RWPE2 (cell line): ENCODE measurements around the gene PPP1R15A.
A peak's percentile ranks its signal among the peaks of the same experiment; 100 is the strongest.

Experiments
- ATAC-seq: fragments of 200-7000 bp; cut with Tn5 transposase; 3 replicates; pipeline ENCODE4 v1.9.1; 2021; ENCODE audit warnings: low read depth
- DNase-seq: peaks from one replicate; pipeline ENCODE4 v3.0.0-alpha.2; 2020; ENCODE audit warnings: low spot score
- H3K27ac ChIP-seq: fragments of 450-650 bp; 2 replicates; pipeline ENCODE4 v1.5.1; 2017; ENCODE audit warnings: mild to moderate bottlenecking; ENCODE audit not compliant: poor library complexity, severe bottlenecking
- H3K27me3 ChIP-seq: fragments of 250-450 bp; sonication (Bioruptor Pico); 2 replicates; pipeline ENCODE4 v1.5.1; 2021; ENCODE audit warnings: mild to moderate bottlenecking, moderate library complexity; ENCODE audit not compliant: insufficient read depth, poor library complexity, severe bottlenecking
- H3K36me3 ChIP-seq: fragments of 250-450 bp; sonication (Bioruptor Pico); 2 replicates; pipeline ENCODE4 v1.5.1; 2020; ENCODE audit warnings: low read depth, mild to moderate bottlenecking, moderate library complexity
- H3K4me1 ChIP-seq: fragments of 250-450 bp; sonication (Bioruptor Pico); 2 replicates; pipeline ENCODE4 v1.5.1; 2021; ENCODE audit warnings: mild to moderate bottlenecking, moderate library complexity; ENCODE audit not compliant: insufficient read depth, poor library complexity, severe bottlenecking
- H3K4me3 ChIP-seq: fragments of 250-450 bp; sonication (Bioruptor Pico); 2 replicates; pipeline ENCODE4 v1.5.1; 2021; ENCODE audit warnings: mild to moderate bottlenecking, moderate library complexity; ENCODE audit not compliant: severe bottlenecking
- H3K9me3 ChIP-seq: fragments of 250-450 bp; sonication (Bioruptor Pico); 2 replicates; pipeline ENCODE4 v1.5.1; 2021; ENCODE audit warnings: mild to moderate bottlenecking, moderate library complexity; ENCODE audit not compliant: severe bottlenecking
- TF ChIP-seq, protein P1 (sequence below): fragments of 450-650 bp; IDR thresholded peaks from one replicate; pipeline ENCODE4 v1.5.1; 2017; ENCODE audit warnings: mild to moderate bottlenecking, moderate library complexity; ENCODE audit not compliant: poor library complexity, severe bottlenecking

PPP1R15A gene

GRCh38 chr19:48910803-48911202 is 38.6 kb downstream of the PPP1R15A start:
- TF ChIP-seq, protein P1, sequence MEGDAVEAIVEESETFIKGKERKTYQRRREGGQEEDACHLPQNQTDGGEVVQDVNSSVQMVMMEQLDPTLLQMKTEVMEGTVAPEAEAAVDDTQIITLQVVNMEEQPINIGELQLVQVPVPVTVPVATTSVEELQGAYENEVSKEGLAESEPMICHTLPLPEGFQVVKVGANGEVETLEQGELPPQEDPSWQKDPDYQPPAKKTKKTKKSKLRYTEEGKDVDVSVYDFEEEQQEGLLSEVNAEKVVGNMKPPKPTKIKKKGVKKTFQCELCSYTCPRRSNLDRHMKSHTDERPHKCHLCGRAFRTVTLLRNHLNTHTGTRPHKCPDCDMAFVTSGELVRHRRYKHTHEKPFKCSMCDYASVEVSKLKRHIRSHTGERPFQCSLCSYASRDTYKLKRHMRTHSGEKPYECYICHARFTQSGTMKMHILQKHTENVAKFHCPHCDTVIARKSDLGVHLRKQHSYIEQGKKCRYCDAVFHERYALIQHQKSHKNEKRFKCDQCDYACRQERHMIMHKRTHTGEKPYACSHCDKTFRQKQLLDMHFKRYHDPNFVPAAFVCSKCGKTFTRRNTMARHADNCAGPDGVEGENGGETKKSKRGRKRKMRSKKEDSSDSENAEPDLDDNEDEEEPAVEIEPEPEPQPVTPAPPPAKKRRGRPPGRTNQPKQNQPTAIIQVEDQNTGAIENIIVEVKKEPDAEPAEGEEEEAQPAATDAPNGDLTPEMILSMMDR = no peak
- peaks cover 87% of the 10 kb centered on the region for H3K36me3 ChIP-seq
- ATAC-seq = no peak

GRCh38 chr19:48913114-48913889 is 41.1 kb downstream of the PPP1R15A start:
- no peak overlapping the region for H3K27ac ChIP-seq
- H3K9me3 ChIP-seq = no peaks in the 10 kb centered on the region
- H3K36me3 ChIP-seq = peaks cover 71% of the 10 kb centered on the region
- TF ChIP-seq, protein P1 = no peak
- ATAC-seq (0 out of 3 replicates have a peak, but pooled peaks have one; percentile 35), DNase-seq (no peak)
- no peaks in the 10 kb centered on the region for H3K4me1 ChIP-seq
- no peaks in the 10 kb centered on the region for H3K27me3 ChIP-seq
- no peak overlapping the region for H3K4me3 ChIP-seq

More at GRCh38 chr19:48910803-48911202, 38.6 kb downstream of the PPP1R15A start:
- H3K9me3 ChIP-seq = no peaks in the 10 kb centered on the region
- H3K27ac ChIP-seq = no peak overlapping the region
- H3K4me3 ChIP-seq = no peak overlapping the region
- H3K27me3 ChIP-seq = no peaks in the 10 kb centered on the region
- no peak for DNase-seq
- no peaks in the 10 kb centered on the region for H3K4me1 ChIP-seq

- no peak for ATAC-seq
Observed at GRCh38 chr19:48914181-48914580, 42.0 kb downstream of the PPP1R15A start.

GRCh38 chr19:48915757-48916156 is 43.5 kb downstream of the PPP1R15A start:
- Histone ChIP-seq H3K27ac (no peak overlapping the region), H3K36me3 (peaks cover 60% of the 10 kb centered on the region), H3K9me3 (no peaks in the 10 kb centered on the region), H3K27me3 (no peaks in the 10 kb centered on the region), H3K4me3 (no peak overlapping the region), H3K4me1 (no peaks in the 10 kb centered on the region)
- ATAC-seq = no peak
- no peak for DNase-seq
- TF ChIP-seq, protein P1 = no peak

More at GRCh38 chr19:48914181-48914580, 42.0 kb downstream of the PPP1R15A start:
- H3K9me3 ChIP-seq = no peaks in the 10 kb centered on the region
- TF ChIP-seq, protein P1 = no peak
- no peaks in the 10 kb centered on the region for H3K4me1 ChIP-seq
- H3K4me3 ChIP-seq = no peak overlapping the region
- H3K36me3 ChIP-seq = peaks cover 71% of the 10 kb centered on the region
- no peak overlapping the region for H3K27ac ChIP-seq
- H3K27me3 ChIP-seq = no peaks in the 10 kb centered on the region
- no peak for DNase-seq

DNA sequence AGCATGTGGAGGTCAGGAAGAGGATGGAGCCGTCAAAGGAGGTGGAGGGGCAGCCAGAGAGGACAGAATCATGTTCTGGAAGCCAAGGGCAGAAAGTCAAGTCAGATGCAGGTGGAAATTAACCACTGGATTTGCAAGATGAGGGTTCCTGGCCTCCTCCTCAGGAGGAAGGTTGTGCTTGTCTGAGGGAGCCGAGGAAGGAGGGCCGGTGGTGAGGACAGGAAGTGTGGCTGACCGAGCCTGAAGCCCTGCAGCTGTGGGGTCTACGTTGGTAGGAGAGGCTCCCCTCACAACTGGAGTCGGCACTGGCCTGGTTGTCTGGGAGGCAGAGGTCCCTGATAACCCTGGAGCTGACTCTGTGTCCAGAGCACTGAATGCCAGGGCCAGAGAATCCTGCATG is 45.9 kb downstream of the PPP1R15A start:
- Histone ChIP-seq H3K4me3 (no peak overlapping the region), H3K27me3 (no peaks in the 10 kb centered on the region), H3K9me3 (no peaks in the 10 kb centered on the region), H3K27ac (no peak overlapping the region), H3K4me1 (no peaks in the 10 kb centered on the region), H3K36me3 (peaks cover 46% of the 10 kb centered on the region)
- TF ChIP-seq, protein P1 = no peak
- no peak for ATAC-seq
- no peak for DNase-seq
